Panc1 (cell line): ENCODE results near the gene PGC. TPM values are rescaled to one million over a fixed set of nuclear protein-coding genes. Genes with fewer than 3 reads are reported as not detected.

Source experiments
- ATAC-seq: fragments of 200-7000 bp; cut with Tn5 transposase; 2 replicates; pipeline ENCODE4 v1.9.1; 2020; ENCODE audit warnings: mild to moderate bottlenecking, moderate library complexity
- BruUV-seq: library from RNA; stranded (reverse); fragments of 400-500 nt; replicated peaks from 2 replicates; lab custom pipeline; 2021; lab: Mats Ljungman, UMichigan
- CTCF ChIA-PET: fragments of 300-600 bp; sonication (Branson Sonifier 250); formaldehyde crosslinking; loops from one replicate; lab custom pipeline; 2022; ENCODE audit warnings: antibody characterized with exemption; lab: Charles Lee
- POLR2A ChIA-PET: fragments of 300-600 bp; sonication (Branson Sonifier 250); formaldehyde crosslinking; loops from one replicate; lab custom pipeline; 2022; ENCODE audit warnings: antibody characterized with exemption; lab: Charles Lee
- DNase-seq: peaks from one replicate; pipeline ENCODE4 v3.0.0-alpha.2; 2010; ENCODE audit warnings: low read depth, low spot score
- H3K27ac ChIP-seq: 2 replicates; pipeline ENCODE4 v1.5.1; 2011; ENCODE audit warnings: mild to moderate bottlenecking, low read length, inconsistent platforms
- H3K27me3 ChIP-seq: fragments of 200-500 bp; sonication (Bioruptor generic); 2 replicates; pipeline ENCODE4 v1.6.0; 2014; ENCODE audit warnings: low read length, inconsistent platforms; ENCODE audit not compliant: control insufficient read depth, insufficient read depth
- H3K36me3 ChIP-seq: fragments of 200-500 bp; sonication (Bioruptor generic); 2 replicates; pipeline ENCODE4 v1.5.1; 2014; ENCODE audit warnings: inconsistent platforms, mild to moderate bottlenecking, low read length, moderate library complexity; ENCODE audit not compliant: control insufficient read depth, insufficient read depth
- H3K4me1 ChIP-seq: 2 replicates; pipeline ENCODE4 v1.5.1; 2011; ENCODE audit warnings: inconsistent platforms, mild to moderate bottlenecking, low read length, moderate library complexity; ENCODE audit not compliant: control insufficient read depth, insufficient read depth
- H3K4me3 ChIP-seq, 2 experiments: 2 replicates each; pipeline ENCODE4 v1.5.1; 2011 to 2012; ENCODE audit warnings: low read depth in 2 of 2, low read length in 2 of 2, mild to moderate bottlenecking in 2 of 2, inconsistent platforms in 1 of 2, moderate library complexity in 1 of 2
- H3K9me3 ChIP-seq: fragments of 200-500 bp; sonication (Bioruptor generic); 2 replicates; pipeline ENCODE4 v1.5.1; 2014; ENCODE audit warnings: low read depth, mild to moderate bottlenecking, inconsistent platforms, low read length, moderate library complexity; ENCODE audit not compliant: control insufficient read depth, insufficient read depth
- POLR2AphosphoS5 ChIP-seq: IDR thresholded peaks from 2 replicates; pipeline ENCODE4 v1.6.1; 2012; ENCODE audit warnings: mild to moderate bottlenecking, low read depth, low read length, moderate library complexity
- SIN3A ChIP-seq: IDR thresholded peaks from 2 replicates; pipeline ENCODE4 v1.6.1; 2012; ENCODE audit warnings: low read depth, mild to moderate bottlenecking, low read length, moderate library complexity, borderline replicate concordance; ENCODE audit not compliant: insufficient read depth
- TCF7L2 ChIP-seq: IDR thresholded peaks from 2 replicates; pipeline ENCODE4 v1.6.1; 2011; ENCODE audit warnings: mild to moderate bottlenecking, low read depth, low read length, inconsistent platforms
- in situ Hi-C: cut with HindIII; loops from 2 replicates; pipeline ENCODE4 v1.10.0; 2016; ENCODE audit warnings: low sequenced_read_pairs, low pct_unique_long_range_greater_than_20kb
- intact Hi-C: fragments of 100-400 bp; cut with micrococcal nuclease; formaldehyde crosslinking; loops from one replicate; pipeline ENCODE4 v1.10.0; 2022; ENCODE audit not compliant: unreplicated experiment
- total RNA-seq: library from RNA; stranded (reverse); gene quantifications from one replicate; pipeline ENCODE4 v1.2.1, GENCODE V29; 2021; ENCODE audit not compliant: unreplicated experiment
- TF ChIP-seq, protein P1 (sequence below): fragments of 450-650 bp; IDR thresholded peaks from 2 replicates; pipeline ENCODE4 v1.5.1; 2017; ENCODE audit warnings: mild to moderate bottlenecking
- TF ChIP-seq, protein P2 (sequence below), 2 experiments: IDR thresholded peaks; 2 replicates each; pipeline ENCODE4 v1.6.1; 2011 to 2012; ENCODE audit warnings: low read depth in 2 of 2, control low read depth in 1 of 2, low read length in 1 of 2, mild to moderate bottlenecking in 1 of 2, moderate library complexity in 1 of 2; ENCODE audit not compliant: insufficient read depth in 1 of 2

PGC gene
- total RNA-seq, 1 experiment from 2014 or later = 0.18 TPM

GRCh38 chr6:41735427-41736185 lies 11.6 kb downstream of the PGC start, which contains the start of gene TFEB:
TFEB (minus strand) TSS chr6:41735608; CDS start chr6:41691213, 44,395 bp downstream.
- ChIA-PET CTCF (interaction anchor here (0.7 kb wide), 1 partner anchor 133 kb away, joined by 6 read pairs; no protein-coding TSS in a partner anchor), POLR2A (interaction anchor here (0.6 kb wide), 1 partner anchor 8 kb away, joined by 4 read pairs; no protein-coding TSS in a partner anchor)
- H3K4me3 ChIP-seq = peak within 1 kb of the TSS; percentile 64 to 86
- TF ChIP-seq SIN3A = peak; percentile 86; the same call in 1 of the 2 replicates
- no peak for TF ChIP-seq TCF7L2
- peak; percentile 55; the same call in 1 of the 2 replicates for TF ChIP-seq POLR2AphosphoS5
- TF ChIP-seq, protein P1, sequence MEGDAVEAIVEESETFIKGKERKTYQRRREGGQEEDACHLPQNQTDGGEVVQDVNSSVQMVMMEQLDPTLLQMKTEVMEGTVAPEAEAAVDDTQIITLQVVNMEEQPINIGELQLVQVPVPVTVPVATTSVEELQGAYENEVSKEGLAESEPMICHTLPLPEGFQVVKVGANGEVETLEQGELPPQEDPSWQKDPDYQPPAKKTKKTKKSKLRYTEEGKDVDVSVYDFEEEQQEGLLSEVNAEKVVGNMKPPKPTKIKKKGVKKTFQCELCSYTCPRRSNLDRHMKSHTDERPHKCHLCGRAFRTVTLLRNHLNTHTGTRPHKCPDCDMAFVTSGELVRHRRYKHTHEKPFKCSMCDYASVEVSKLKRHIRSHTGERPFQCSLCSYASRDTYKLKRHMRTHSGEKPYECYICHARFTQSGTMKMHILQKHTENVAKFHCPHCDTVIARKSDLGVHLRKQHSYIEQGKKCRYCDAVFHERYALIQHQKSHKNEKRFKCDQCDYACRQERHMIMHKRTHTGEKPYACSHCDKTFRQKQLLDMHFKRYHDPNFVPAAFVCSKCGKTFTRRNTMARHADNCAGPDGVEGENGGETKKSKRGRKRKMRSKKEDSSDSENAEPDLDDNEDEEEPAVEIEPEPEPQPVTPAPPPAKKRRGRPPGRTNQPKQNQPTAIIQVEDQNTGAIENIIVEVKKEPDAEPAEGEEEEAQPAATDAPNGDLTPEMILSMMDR = peak; percentile 99
- peak; percentile 78 for ATAC-seq
- H3K36me3 ChIP-seq = no peaks in the 10 kb centered on the region; the same call in 1 of the 2 replicates
- in situ Hi-C loops (no loop called here), intact Hi-C loops (loop anchor here (10.0 kb wide), 1 partner anchor 49 kb away; the partner anchor contains the start of genes PRICKLE4 and TOMM6)
- H3K27ac ChIP-seq = no peak within 1 kb of the TSS
- no TSS peak for BruUV-seq
- H3K9me3 ChIP-seq = no peaks in the 10 kb centered on the region
- peak; percentile 65 for DNase-seq
- no peaks in the 10 kb centered on the region for H3K27me3 ChIP-seq
- H3K4me1 ChIP-seq = peaks cover 14% of the 10 kb centered on the region

- ChIA-PET POLR2A (no interaction called here), CTCF (interaction anchor here (0.7 to 1.6 kb wide), 7 partner anchors 28 to 133 kb away, joined by 3 to 15 read pairs (median 4); partner anchors contain the start of gene TOMM6)
- H3K4me1 ChIP-seq = peaks cover 14% of the 10 kb centered on the region
- ATAC-seq (peak; percentile 80), DNase-seq (no peak)
- H3K4me3 ChIP-seq = peak overlapping the region; percentile 64 to 86
- in situ Hi-C loops = no loop called here
- no peaks in the 10 kb centered on the region for H3K9me3 ChIP-seq
- intact Hi-C loops = loop anchor here (10.0 kb wide), 1 partner anchor 50 kb away; the partner anchor contains the start of genes PRICKLE4 and TOMM6
- no peak overlapping the region for H3K27ac ChIP-seq
- no peaks in the 10 kb centered on the region; the same call in 1 of the 2 replicates for H3K36me3 ChIP-seq
- BruUV-seq = no TSS peak
- H3K27me3 ChIP-seq = no peaks in the 10 kb centered on the region
- TF ChIP-seq, protein P2, sequence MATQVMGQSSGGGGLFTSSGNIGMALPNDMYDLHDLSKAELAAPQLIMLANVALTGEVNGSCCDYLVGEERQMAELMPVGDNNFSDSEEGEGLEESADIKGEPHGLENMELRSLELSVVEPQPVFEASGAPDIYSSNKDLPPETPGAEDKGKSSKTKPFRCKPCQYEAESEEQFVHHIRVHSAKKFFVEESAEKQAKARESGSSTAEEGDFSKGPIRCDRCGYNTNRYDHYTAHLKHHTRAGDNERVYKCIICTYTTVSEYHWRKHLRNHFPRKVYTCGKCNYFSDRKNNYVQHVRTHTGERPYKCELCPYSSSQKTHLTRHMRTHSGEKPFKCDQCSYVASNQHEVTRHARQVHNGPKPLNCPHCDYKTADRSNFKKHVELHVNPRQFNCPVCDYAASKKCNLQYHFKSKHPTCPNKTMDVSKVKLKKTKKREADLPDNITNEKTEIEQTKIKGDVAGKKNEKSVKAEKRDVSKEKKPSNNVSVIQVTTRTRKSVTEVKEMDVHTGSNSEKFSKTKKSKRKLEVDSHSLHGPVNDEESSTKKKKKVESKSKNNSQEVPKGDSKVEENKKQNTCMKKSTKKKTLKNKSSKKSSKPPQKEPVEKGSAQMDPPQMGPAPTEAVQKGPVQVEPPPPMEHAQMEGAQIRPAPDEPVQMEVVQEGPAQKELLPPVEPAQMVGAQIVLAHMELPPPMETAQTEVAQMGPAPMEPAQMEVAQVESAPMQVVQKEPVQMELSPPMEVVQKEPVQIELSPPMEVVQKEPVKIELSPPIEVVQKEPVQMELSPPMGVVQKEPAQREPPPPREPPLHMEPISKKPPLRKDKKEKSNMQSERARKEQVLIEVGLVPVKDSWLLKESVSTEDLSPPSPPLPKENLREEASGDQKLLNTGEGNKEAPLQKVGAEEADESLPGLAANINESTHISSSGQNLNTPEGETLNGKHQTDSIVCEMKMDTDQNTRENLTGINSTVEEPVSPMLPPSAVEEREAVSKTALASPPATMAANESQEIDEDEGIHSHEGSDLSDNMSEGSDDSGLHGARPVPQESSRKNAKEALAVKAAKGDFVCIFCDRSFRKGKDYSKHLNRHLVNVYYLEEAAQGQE (IDR thresholded peaks at IDR 0.05; ENCODE audit: insufficient read depth in 1 of 2, low read depth in 2 of 2, low read length in 1 of 2) = no peak
- TF ChIP-seq, protein P1 = no peak
- TF ChIP-seq POLR2AphosphoS5 (no peak), SIN3A (no peak), TCF7L2 (peak; percentile 33; the same call in 1 of the 2 replicates)
These were observed 12.4 kb downstream of the PGC start for GRCh38 chr6:41734666-41735426.
